Astrocyte (in vitro differentiated cells and primary cell): ENCODE results near the gene TNFSF13.

ENCODE experiments used
- CTCF ChIP-seq: IDR thresholded peaks from 2 replicates; pipeline ENCODE4 v1.5.1; 2011; ENCODE audit warnings: low read depth, mild to moderate bottlenecking, inconsistent platforms, low read length, moderate library complexity; ENCODE audit not compliant: insufficient read depth
- EZH2 ChIP-seq: IDR thresholded peaks from 2 replicates; pipeline ENCODE4 v1.6.1; 2012; ENCODE audit warnings: mild to moderate bottlenecking, low read length, inconsistent platforms; ENCODE audit not compliant: insufficient read depth

GRCh38 chr17:7573324-7574080 is 15.0 kb downstream of the TNFSF13 start:
- TF ChIP-seq CTCF (no peak), EZH2 (no peak)
